HG03342 (cell line): Measurements from ENCODE around the gene MCC.

ENCODE experiments used
- ATAC-seq: cut with Tn5 transposase; IDR thresholded peaks from one replicate; pipeline ENCODE4 v1.9.1; 2021; ENCODE audit warnings: mild to moderate bottlenecking, moderate library complexity; ENCODE audit not compliant: unreplicated experiment

Gene MCC

GRCh38 chr5:113255105-113255504, 233.1 kb downstream of the MCC start:
- ATAC-seq: no peak

- no peak for ATAC-seq
These were observed 235.2 kb downstream of the MCC start for GRCh38 chr5:113253037-113253436.

GRCh38 chr5:113252066-113252465, 236.2 kb downstream of the MCC start:
- ATAC-seq: no peak

- no peak for ATAC-seq
These were observed 237.8 kb downstream of the MCC start for GRCh38 chr5:113250341-113250953.

GRCh38 chr5:113249206-113249605, 239.0 kb downstream of the MCC start:
- ATAC-seq: no peak

GRCh38 chr5:113246361-113246870, 241.8 kb downstream of the MCC start:
- ATAC-seq: no peak

GRCh38 chr5:113245427-113246225, 242.6 kb downstream of the MCC start:
- no peak for ATAC-seq

GRCh38 chr5:113244966-113245365, 243.3 kb downstream of the MCC start:
- ATAC-seq: no peak

GRCh38 chr5:113243349-113243664, 244.9 kb downstream of the MCC start:
- no peak for ATAC-seq

GRCh38 chr5:113242481-113243348, 245.5 kb downstream of the MCC start:
- no peak for ATAC-seq

GRCh38 chr5:113240951-113241726, 247.1 kb downstream of the MCC start:
- ATAC-seq: peak; percentile 69

- ATAC-seq: no peak
These were observed 248.2 kb downstream of the MCC start for GRCh38 chr5:113240032-113240431.

GRCh38 chr5:113237893-113238292, 250.4 kb downstream of the MCC start:
- no peak for ATAC-seq

- ATAC-seq: no peak
These were observed 251.5 kb downstream of the MCC start for GRCh38 chr5:113236536-113237288.

- ATAC-seq: no peak
These were observed 252.4 kb downstream of the MCC start for GRCh38 chr5:113235884-113236283.

- ATAC-seq: no peak
These were observed 253.7 kb downstream of the MCC start for GRCh38 chr5:113234546-113234945.

- no peak for ATAC-seq
These were observed 254.6 kb downstream of the MCC start for GRCh38 chr5:113233606-113234005.

- ATAC-seq: no peak
These were observed 255.6 kb downstream of the MCC start for GRCh38 chr5:113232667-113233066.

GRCh38 chr5:113232221-113232620, 256.0 kb downstream of the MCC start:
- no peak for ATAC-seq

GRCh38 chr5:113231653-113232000, 256.6 kb downstream of the MCC start:
- no peak for ATAC-seq
